HepG2 (cell line): ENCODE data around the gene CD300LG. TPM values are rescaled to one million over a fixed set of nuclear protein-coding genes. Genes with fewer than 3 reads are reported as not detected.

Experiments
- ATAD3A ChIP-seq: sonication (generic); formaldehyde crosslinking; IDR thresholded peaks from 2 replicates; pipeline ENCODE4 v1.4.0; 2020; ENCODE audit warnings: missing genetic modification reagents
- CEBPZ ChIP-seq: IDR thresholded peaks from 2 replicates; pipeline ENCODE4 v1.6.1; 2012; ENCODE audit warnings: low read length, improper control_type of control experiment
- MAX ChIP-seq: IDR thresholded peaks from 2 replicates; pipeline ENCODE4 v1.6.1; 2012; ENCODE audit warnings: inconsistent platforms
- MNT ChIP-seq: fragments of 450-650 bp; IDR thresholded peaks from 2 replicates; pipeline ENCODE4 v1.6.1; 2016
- MTA3 ChIP-seq: sonication (generic); formaldehyde crosslinking; IDR thresholded peaks from 2 replicates; pipeline ENCODE4 v1.4.0; 2020; ENCODE audit warnings: missing genetic modification reagents
- PBX3 ChIP-seq: sonication (generic); formaldehyde crosslinking; IDR thresholded peaks from 2 replicates; pipeline ENCODE4 v1.8.1; 2023; ENCODE audit warnings: missing genetic modification reagents, inconsistent platforms, borderline replicate concordance
- PRDM15 ChIP-seq: sonication (generic); formaldehyde crosslinking; IDR thresholded peaks from 2 replicates; pipeline ENCODE4 v1.4.0; 2020; ENCODE audit warnings: missing genetic modification reagents
- ZNF124 ChIP-seq: sonication (generic); formaldehyde crosslinking; IDR thresholded peaks from 2 replicates; pipeline ENCODE4 v1.4.0; 2020; ENCODE audit warnings: missing genetic modification reagents
- ZNF256 ChIP-seq: sonication (generic); formaldehyde crosslinking; conservative IDR thresholded peaks from 2 replicates; pipeline ENCODE4 v1.4.0; 2020; ENCODE audit warnings: missing genetic modification reagents
- ZSCAN5A ChIP-seq: sonication (generic); formaldehyde crosslinking; IDR thresholded peaks from 2 replicates; pipeline ENCODE4 v1.8.0; 2022; ENCODE audit warnings: mild to moderate bottlenecking, missing genetic modification reagents, borderline replicate concordance
- polyA plus RNA-seq, 8 experiments: library from polyadenylated mRNA; depleted of rRNA in 3 of 8; stranded (reverse) in 7 of 8; unstranded in 1 of 8; fragments of >200 nt; fragmentation: Illumina TruSeq in 4 of 8; extraction: Trizol in 4 of 8; gene quantifications; 2 replicates each; pipeline versions ENCODE4 v1.2.1 to v1.2.3, GENCODE V29; 2011 to 2016; ENCODE audit warnings: low read depth in 4 of 8, missing spikeins in 1 of 8, mixed read lengths in 1 of 8; ENCODE audit not compliant: insufficient read depth in 1 of 8
- total RNA-seq, 5 experiments: library from RNA; depleted of rRNA; stranded (reverse); fragments of >200 nt; fragmentation: Illumina TruSeq; extraction: Trizol; gene quantifications; 2 replicates each; pipeline ENCODE4 v1.2.3, GENCODE V29; 2016; ENCODE audit warnings: low read depth in 1 of 5

Gene CD300LG
- total and polyA plus RNA-seq, 2 of the 13 experiments (the other 11 are each of a cell fraction or from before 2014, with no cell fraction given) = not detected

GRCh38 chr17:43857141-43857540 lies 10.2 kb downstream of the CD300LG start (continued):
- TF ChIP-seq MTA3 (CRISPR knock-in tag) = no peak
- no peak for TF ChIP-seq ZNF256 (CRISPR knock-in tag)
- no peak for TF ChIP-seq PBX3 (CRISPR knock-in tag)
- TF ChIP-seq CEBPZ = no peak
- no peak for TF ChIP-seq ZSCAN5A (CRISPR knock-in tag)
- no peak for TF ChIP-seq MAX
- no peak for TF ChIP-seq ATAD3A (CRISPR knock-in tag)
- TF ChIP-seq PRDM15 = no peak
- TF ChIP-seq MNT = no peak
- TF ChIP-seq ZNF124 (CRISPR knock-in tag) = no peak
